ENCODE measurements around the gene CEPT1. TPM values are rescaled to one million over a fixed set of nuclear protein-coding genes. Genes with fewer than 3 reads are reported as not detected.

CEPT1 gene
- polyA plus RNA-seq, 4 donors: 10.0 to 62.1 (median 18.2) TPM

- H3K4me3 ChIP-seq (ENCODE audit: low read depth in 1 of 3, low read length in 3 of 3): no peak overlapping the region
- H3K27me3 ChIP-seq (ENCODE audit: control insufficient read depth in 3 of 3, insufficient read depth in 3 of 3, low read length in 3 of 3): no peaks in the 10 kb centered on the region
- no peak for FAIRE-seq
- H3K9me3 ChIP-seq (ENCODE audit: control insufficient read depth in 2 of 2, insufficient read depth in 1 of 2, low read depth in 1 of 2, low read length in 1 of 2): no peaks in the 10 kb centered on the region
- H3K36me3 ChIP-seq (ENCODE audit: control insufficient read depth in 3 of 3, insufficient read depth in 2 of 3, low read depth in 1 of 3, low read length in 3 of 3): no peaks in the 10 kb centered on the region
- DNase-seq: no peak
- no peak overlapping the region for H3K27ac ChIP-seq (ENCODE audit: low read depth in 1 of 3, low read length in 2 of 3)
- no peaks in the 10 kb centered on the region for H3K4me1 ChIP-seq (ENCODE audit: control insufficient read depth in 3 of 3, insufficient read depth in 2 of 3, low read depth in 1 of 3, low read length in 2 of 3)
- 76 to 81% (median 77%) methylated on average over 6 of the region's 6 CpGs for WGBS, 3 donors
These were observed 88.1 kb downstream of the CEPT1 start for GRCh38 chr1:111227851-111228747.

- Histone ChIP-seq H3K9me3 (ENCODE audit: control insufficient read depth in 2 of 2, insufficient read depth in 1 of 2, low read depth in 1 of 2, low read length in 1 of 2) (no peaks in the 10 kb centered on the region), H3K4me1 (ENCODE audit: control insufficient read depth in 3 of 3, insufficient read depth in 2 of 3, low read depth in 1 of 3, low read length in 2 of 3) (no peaks in the 10 kb centered on the region), H3K36me3 (ENCODE audit: control insufficient read depth in 3 of 3, insufficient read depth in 2 of 3, low read depth in 1 of 3, low read length in 3 of 3) (no peaks in the 10 kb centered on the region), H3K4me3 (ENCODE audit: low read depth in 1 of 3, low read length in 3 of 3) (no peak overlapping the region), H3K27ac (ENCODE audit: low read depth in 1 of 3, low read length in 2 of 3) (no peak overlapping the region), H3K27me3 (ENCODE audit: control insufficient read depth in 3 of 3, insufficient read depth in 3 of 3, low read length in 3 of 3) (no peaks in the 10 kb centered on the region)
- 75 to 82% (median 79%) methylated on average over 2 of the region's 2 CpGs for WGBS, 3 donors
- DNase-seq (no peak), FAIRE-seq (no peak)
These were observed 88.7 kb downstream of the CEPT1 start for GRCh38 chr1:111228748-111229126.

- 90 to 93% (median 91%) methylated on average over 3 of the region's 3 CpGs for WGBS, 3 donors
- no peak overlapping the region for H3K27ac ChIP-seq (ENCODE audit: low read depth in 1 of 3, low read length in 2 of 3)
- FAIRE-seq (no peak), DNase-seq (no peak)
- H3K36me3 ChIP-seq (ENCODE audit: control insufficient read depth in 3 of 3, insufficient read depth in 2 of 3, low read depth in 1 of 3, low read length in 3 of 3): no peaks in the 10 kb centered on the region
- H3K9me3 ChIP-seq (ENCODE audit: control insufficient read depth in 2 of 2, insufficient read depth in 1 of 2, low read depth in 1 of 2, low read length in 1 of 2): no peaks in the 10 kb centered on the region
- H3K27me3 ChIP-seq (ENCODE audit: control insufficient read depth in 3 of 3, insufficient read depth in 3 of 3, low read length in 3 of 3): peaks cover 0 to 2% (median 0%) of the 10 kb centered on the region in 3 donors
- no peaks in the 10 kb centered on the region for H3K4me1 ChIP-seq (ENCODE audit: control insufficient read depth in 3 of 3, insufficient read depth in 2 of 3, low read depth in 1 of 3, low read length in 2 of 3)
- H3K4me3 ChIP-seq (ENCODE audit: low read depth in 1 of 3, low read length in 3 of 3): no peak overlapping the region
These were observed 92.1 kb downstream of the CEPT1 start for GRCh38 chr1:111232134-111232533.

- Histone ChIP-seq H3K4me3 (ENCODE audit: low read depth in 1 of 3, low read length in 3 of 3) (no peak overlapping the region), H3K36me3 (ENCODE audit: control insufficient read depth in 3 of 3, insufficient read depth in 2 of 3, low read depth in 1 of 3, low read length in 3 of 3) (no peaks in the 10 kb centered on the region), H3K27me3 (ENCODE audit: control insufficient read depth in 3 of 3, insufficient read depth in 3 of 3, low read length in 3 of 3) (peaks cover 0 to 2% (median 0%) of the 10 kb centered on the region in 3 donors), H3K27ac (ENCODE audit: low read depth in 1 of 3, low read length in 2 of 3) (no peak overlapping the region), H3K4me1 (ENCODE audit: control insufficient read depth in 3 of 3, insufficient read depth in 2 of 3, low read depth in 1 of 3, low read length in 2 of 3) (no peaks in the 10 kb centered on the region), H3K9me3 (ENCODE audit: control insufficient read depth in 2 of 2, insufficient read depth in 1 of 2, low read depth in 1 of 2, low read length in 1 of 2) (no peaks in the 10 kb centered on the region)
- FAIRE-seq: no peak
- no peak for DNase-seq
- 72 to 83% (median 77%) methylated on average over 4 of the region's 4 CpGs for WGBS, 3 donors
These were observed 94.2 kb downstream of the CEPT1 start for GRCh38 chr1:111234258-111234657.

Other genes with a start within 250 kb of the CEPT1 start
- 10 to 100 TPM in 1 of 4 donors, 1 to 10 TPM in 3; 7.3 to 15.9 (median 9.1) TPM for gene LRIF1, start 176.3 kb upstream of the CEPT1 start, polyA plus RNA-seq
- 10 to 100 TPM; 37.0 to 91.9 (median 40.2) TPM for gene DRAM2, start 130 bp upstream of the CEPT1 start, polyA plus RNA-seq
- gene DENND2D, start 60.4 kb downstream of the CEPT1 start, polyA plus RNA-seq: 10 to 100 TPM; 31.3 to 54.6 (median 40.5) TPM
- 1 to 10 TPM; 1.1 to 4.7 (median 1.9) TPM for gene CHI3L2, start 87.5 kb downstream of the CEPT1 start, polyA plus RNA-seq
- under 1 TPM in 2 of 4 donors, not detected in 2; 0.15 to 0.54 TPM for gene CHIA, start 150.6 kb downstream of the CEPT1 start, polyA plus RNA-seq